OCI-LY7 (cell line): Measurements from ENCODE around the gene SPTBN4. TPM values are rescaled to one million over a fixed set of nuclear protein-coding genes. Genes with fewer than 3 reads are reported as not detected.

Experiments
- BruUV-seq: library from RNA; stranded (reverse); fragments of 400-500 nt; replicated peaks from 2 replicates; lab custom pipeline; 2021; lab: Mats Ljungman, UMichigan
- CTCF ChIA-PET: fragments of 300-600 bp; sonication (Branson Sonifier 250); formaldehyde crosslinking; loops from one replicate; lab custom pipeline; 2022; ENCODE audit warnings: antibody characterized with exemption; ENCODE audit not compliant: unreplicated experiment; lab: Charles Lee
- POLR2A ChIA-PET: fragments of 300-600 bp; sonication (Branson Sonifier 250); formaldehyde crosslinking; loops from one replicate; lab custom pipeline; 2022; ENCODE audit warnings: antibody characterized with exemption; lab: Charles Lee
- DNase-seq: peaks from one replicate; pipeline ENCODE4 v3.0.0-alpha.2; 2015; ENCODE audit warnings: low spot score
- H2AFZ ChIP-seq: fragments of 200-600 bp; sonication (generic), shearing (Covaris generic); 2 replicates; pipeline ENCODE4 v1.6.1; 2014; ENCODE audit warnings: mild to moderate bottlenecking, antibody characterized with exemption, low read length, moderate library complexity
- H3K27ac ChIP-seq: fragments of 200-600 bp; sonication (generic); 2 replicates; pipeline ENCODE4 v1.5.1; 2014; ENCODE audit warnings: mixed run types, low read depth, mild to moderate bottlenecking, moderate library complexity, low read length, inconsistent platforms; ENCODE audit not compliant: poor library complexity, severe bottlenecking
- H3K36me3 ChIP-seq: fragments of 200-600 bp; sonication (generic); 2 replicates; pipeline ENCODE4 v1.6.1; 2014; ENCODE audit warnings: mild to moderate bottlenecking, antibody characterized with exemption, low read length, moderate library complexity, mixed read lengths; ENCODE audit not compliant: insufficient read depth
- H3K4me1 ChIP-seq: fragments of 200-600 bp; sonication (generic); 2 replicates; pipeline ENCODE4 v1.5.1; 2014; ENCODE audit warnings: mild to moderate bottlenecking, low read length; ENCODE audit not compliant: insufficient read depth, poor library complexity, severe bottlenecking
- H3K4me2 ChIP-seq: fragments of 200-600 bp; sonication (generic); 2 replicates; pipeline ENCODE4 v1.6.1; 2014; ENCODE audit warnings: mild to moderate bottlenecking, low read length
- H3K4me3 ChIP-seq: fragments of 200-600 bp; sonication (generic); 2 replicates; pipeline ENCODE4 v1.5.1; 2014; ENCODE audit warnings: mild to moderate bottlenecking, low read depth, low read length; ENCODE audit not compliant: poor library complexity, severe bottlenecking
- H3K79me2 ChIP-seq: fragments of 200-600 bp; sonication (generic); 2 replicates; pipeline ENCODE4 v1.6.1; 2016; ENCODE audit warnings: low read depth, mild to moderate bottlenecking, low read length, moderate library complexity, mixed read lengths; ENCODE audit not compliant: insufficient read depth
- H3K9me2 ChIP-seq: fragments of 200-600 bp; sonication (generic); 2 replicates; pipeline ENCODE4 v1.6.1; 2016; ENCODE audit warnings: mild to moderate bottlenecking, low read length, mixed read lengths; ENCODE audit not compliant: insufficient read depth
- H3K9me3 ChIP-seq: fragments of 200-600 bp; sonication (generic); 2 replicates; pipeline ENCODE4 v1.6.1; 2014; ENCODE audit warnings: mild to moderate bottlenecking, mixed run types, low read length, mixed read lengths
- H4K20me1 ChIP-seq: fragments of 200-600 bp; sonication (generic); 2 replicates; pipeline ENCODE4 v1.6.1; 2014; ENCODE audit warnings: mild to moderate bottlenecking, antibody characterized with exemption, low read length, moderate library complexity, mixed read lengths; ENCODE audit not compliant: insufficient read depth
- EZH2phosphoT487 ChIP-seq: fragments of 200-600 bp; sonication (generic); IDR thresholded peaks from 2 replicates; pipeline ENCODE4 v1.6.1; 2018; ENCODE audit warnings: low read depth, borderline replicate concordance, mild to moderate bottlenecking, mixed run types, antibody characterized with exemption, low read length, moderate library complexity, mixed read lengths
- intact Hi-C: fragments of 100-400 bp; cut with micrococcal nuclease; formaldehyde crosslinking; loops from one replicate; pipeline ENCODE4 v1.10.0; 2022; ENCODE audit not compliant: unreplicated experiment
- total RNA-seq, 2 experiments: library from RNA; depleted of rRNA in 1 of 2; stranded (reverse); fragments of >200 nt in 1 of 2; shearing (Covaris generic) in 1 of 2; gene quantifications; 2 replicates each; pipeline ENCODE4 v1.2.3, GENCODE V29; 2014 to 2022
- TF ChIP-seq, protein P1 (sequence below): fragments of 200-600 bp; sonication (generic); conservative IDR thresholded peaks from 2 replicates; pipeline ENCODE4 v1.5.1; 2014; ENCODE audit warnings: mild to moderate bottlenecking, antibody characterized with exemption, low read length, moderate library complexity, mixed read lengths

Gene SPTBN4
- total RNA-seq, 2 experiments from 2014 or later: 4.1 to 6.3 TPM

DNA sequence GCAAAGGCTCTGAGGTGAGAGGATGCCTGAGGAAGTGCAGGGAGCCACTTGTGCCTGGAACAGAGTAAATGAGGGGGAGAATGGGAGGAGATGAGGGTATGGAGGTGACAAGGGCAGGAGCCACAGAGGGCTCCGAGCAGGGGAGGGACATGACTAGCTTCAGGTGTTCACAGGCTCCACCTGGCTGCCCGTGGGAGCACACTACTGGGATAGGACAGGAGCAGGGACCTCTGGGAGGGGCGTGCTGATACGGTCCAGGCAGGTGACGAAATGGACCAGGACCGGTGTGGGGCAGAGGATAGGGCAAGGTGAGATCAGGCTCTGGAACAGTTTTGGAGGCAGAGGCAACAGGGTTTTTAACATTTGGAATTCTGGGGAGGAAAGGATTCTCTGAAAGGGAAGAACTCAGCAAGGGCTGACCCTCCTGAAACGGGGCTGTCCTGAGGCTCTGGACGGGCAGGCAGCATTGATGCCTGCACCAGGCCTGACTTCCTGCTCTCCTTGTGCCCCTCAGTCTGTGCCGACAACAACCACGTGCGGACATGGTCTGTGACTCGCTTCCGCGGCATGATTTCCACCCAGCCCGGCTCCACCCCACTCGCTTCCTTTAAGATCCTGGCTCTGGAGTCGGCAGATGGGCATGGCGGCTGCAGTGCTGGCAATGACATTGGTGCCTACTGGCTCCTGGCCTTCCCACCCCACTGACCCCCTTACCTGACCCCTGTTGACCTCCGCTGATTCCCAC, 121.5 kb downstream of the SPTBN4 start:
- Histone ChIP-seq H3K4me3 (no peak overlapping the region), H2AFZ (no peak overlapping the region), H3K4me1 (peaks cover 5% of the 10 kb centered on the region), H3K4me2 (no peak overlapping the region), H3K36me3 (peaks cover 7% of the 10 kb centered on the region), H3K27ac (no peak overlapping the region), H3K9me2 (no peaks in the 10 kb centered on the region), H4K20me1 (no peaks in the 10 kb centered on the region), H3K9me3 (no peaks in the 10 kb centered on the region), H3K79me2 (no peaks in the 10 kb centered on the region)
- TF ChIP-seq EZH2phosphoT487: no peak
- TF ChIP-seq, protein P1, sequence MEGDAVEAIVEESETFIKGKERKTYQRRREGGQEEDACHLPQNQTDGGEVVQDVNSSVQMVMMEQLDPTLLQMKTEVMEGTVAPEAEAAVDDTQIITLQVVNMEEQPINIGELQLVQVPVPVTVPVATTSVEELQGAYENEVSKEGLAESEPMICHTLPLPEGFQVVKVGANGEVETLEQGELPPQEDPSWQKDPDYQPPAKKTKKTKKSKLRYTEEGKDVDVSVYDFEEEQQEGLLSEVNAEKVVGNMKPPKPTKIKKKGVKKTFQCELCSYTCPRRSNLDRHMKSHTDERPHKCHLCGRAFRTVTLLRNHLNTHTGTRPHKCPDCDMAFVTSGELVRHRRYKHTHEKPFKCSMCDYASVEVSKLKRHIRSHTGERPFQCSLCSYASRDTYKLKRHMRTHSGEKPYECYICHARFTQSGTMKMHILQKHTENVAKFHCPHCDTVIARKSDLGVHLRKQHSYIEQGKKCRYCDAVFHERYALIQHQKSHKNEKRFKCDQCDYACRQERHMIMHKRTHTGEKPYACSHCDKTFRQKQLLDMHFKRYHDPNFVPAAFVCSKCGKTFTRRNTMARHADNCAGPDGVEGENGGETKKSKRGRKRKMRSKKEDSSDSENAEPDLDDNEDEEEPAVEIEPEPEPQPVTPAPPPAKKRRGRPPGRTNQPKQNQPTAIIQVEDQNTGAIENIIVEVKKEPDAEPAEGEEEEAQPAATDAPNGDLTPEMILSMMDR: no peak
- DNase-seq: no peak
- ChIA-PET CTCF (no interaction called here), POLR2A (no interaction called here)
- BruUV-seq: no TSS peak
- intact Hi-C loops: no loop called here

DNA sequence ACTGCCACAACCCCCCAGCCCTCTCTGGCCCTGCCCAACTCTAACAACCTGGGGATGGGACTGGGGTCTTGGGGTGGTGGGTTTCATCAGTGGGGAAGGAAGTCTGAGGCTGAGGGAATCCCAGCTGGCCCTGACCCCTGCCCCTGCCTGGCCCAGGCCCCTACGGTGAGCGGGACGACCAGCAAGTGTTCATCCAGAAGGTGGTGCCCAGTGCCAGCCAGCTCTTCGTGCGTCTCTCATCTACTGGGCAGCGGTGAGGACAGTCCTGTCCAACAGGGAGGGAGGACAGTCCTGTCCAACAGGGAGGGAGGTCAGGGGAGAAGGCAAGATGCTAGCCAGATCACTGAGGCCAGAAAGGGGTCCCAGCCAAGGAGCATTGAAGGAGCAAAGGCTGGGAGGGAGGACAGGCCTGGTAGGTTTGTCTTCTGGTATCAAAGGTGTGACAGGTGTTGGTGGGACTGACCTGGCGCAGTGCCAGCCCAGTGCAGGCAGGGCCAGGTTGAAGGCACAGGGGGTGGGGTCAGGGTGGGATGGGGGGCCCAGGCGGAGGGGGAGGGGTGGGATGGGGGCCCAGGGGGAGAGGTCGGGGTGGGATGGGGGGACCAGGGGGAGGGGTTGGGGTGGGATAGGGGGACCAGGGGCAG, 122.2 kb downstream of the SPTBN4 start:
- no peak overlapping the region for H3K4me2 ChIP-seq
- CTCF ChIA-PET: no interaction called here
- H3K79me2 ChIP-seq: no peaks in the 10 kb centered on the region
- BruUV-seq: no TSS peak
- H2AFZ ChIP-seq: no peak overlapping the region
- H3K36me3 ChIP-seq: peaks cover 7% of the 10 kb centered on the region
- DNase-seq: no peak
- no peaks in the 10 kb centered on the region for H3K9me2 ChIP-seq
- H4K20me1 ChIP-seq: no peaks in the 10 kb centered on the region
- POLR2A ChIA-PET: no interaction called here
- no peak for TF ChIP-seq EZH2phosphoT487
- TF ChIP-seq, protein P1: no peak
- intact Hi-C loops: no loop called here
- no peaks in the 10 kb centered on the region for H3K9me3 ChIP-seq
- no peak overlapping the region for H3K4me3 ChIP-seq
- peaks cover 7% of the 10 kb centered on the region for H3K4me1 ChIP-seq
- H3K27ac ChIP-seq: no peak overlapping the region
